Common myeloid progenitor, CD34-positive (primary cell): ENCODE results near the gene TMEM63B.

Experiments
- CTCF ChIA-PET: fragments of 350-600 bp; sonication (Branson Sonifier 250); formaldehyde crosslinking; loops from one replicate; lab custom pipeline; 2021; ENCODE audit warnings: antibody characterized with exemption; lab: Charles Lee
- POLR2A ChIA-PET: fragments of 350-600 bp; sonication (Branson Sonifier 250); formaldehyde crosslinking; loops from one replicate; lab custom pipeline; 2021; ENCODE audit warnings: antibody characterized with exemption; lab: Charles Lee
- DNase-seq, 3 donors: peaks; one replicate each; pipeline versions ENCODE4 v3.0.0 to v3.0.0-alpha.2; 2013
- H3K27ac ChIP-seq, 2 experiments: 1 replicate in 1 of 2; 2 replicates in 1 of 2; pipeline ENCODE4 v1.7.0; 2013; ENCODE audit warnings: inconsistent platforms in 2 of 2, low read length in 2 of 2, mild to moderate bottlenecking in 2 of 2, low read depth in 1 of 2, moderate library complexity in 1 of 2; ENCODE audit not compliant: severe bottlenecking in 2 of 2, insufficient read depth in 1 of 2, poor library complexity in 1 of 2
- H3K27me3 ChIP-seq, 5 experiments: replicated peaks in 2 of 5; 1 replicate in 3 of 5; 2 replicates in 2 of 5; pipeline versions ENCODE4 v1.6.1 to v1.7.0; 2013; ENCODE audit warnings: low read length in 4 of 5, mild to moderate bottlenecking in 2 of 5, moderate library complexity in 2 of 5, inconsistent platforms in 1 of 5; ENCODE audit not compliant: insufficient read depth in 5 of 5, control insufficient read depth in 4 of 5
- H3K36me3 ChIP-seq, 4 experiments: 1 replicate in 2 of 4; 2 replicates in 2 of 4; pipeline versions ENCODE4 v1.6.1 to v1.7.0; 2013; ENCODE audit warnings: low read length in 3 of 4, control low read depth in 1 of 4, mild to moderate bottlenecking in 1 of 4; ENCODE audit not compliant: control insufficient read depth in 4 of 4, insufficient read depth in 4 of 4
- H3K4me1 ChIP-seq, 4 experiments: 1 replicate in 3 of 4; 2 replicates in 1 of 4; pipeline versions ENCODE4 v1.6.1 to v1.7.1; 2013; ENCODE audit warnings: low read length in 3 of 4, mild to moderate bottlenecking in 3 of 4, control low read depth in 1 of 4, inconsistent platforms in 1 of 4, moderate library complexity in 1 of 4; ENCODE audit not compliant: control insufficient read depth in 4 of 4, insufficient read depth in 4 of 4; ENCODE audit errors: control extremely low read depth in 1 of 4
- H3K4me3 ChIP-seq, 7 experiments: 1 replicate in 4 of 7; 2 replicates in 3 of 7; pipeline versions ENCODE4 v1.5.1 to v1.7.0; 2013; ENCODE audit warnings: mild to moderate bottlenecking in 7 of 7, low read length in 6 of 7, moderate library complexity in 6 of 7, inconsistent platforms in 2 of 7, low read depth in 2 of 7, control low read depth in 1 of 7; ENCODE audit not compliant: insufficient read depth in 4 of 7, control insufficient read depth in 1 of 7; ENCODE audit errors: extremely low read depth in 1 of 7
- H3K9me3 ChIP-seq, 5 experiments: 1 replicate in 4 of 5; 2 replicates in 1 of 5; pipeline versions ENCODE4 v1.6.1 to v1.7.1; 2013; ENCODE audit warnings: low read length in 4 of 5, mild to moderate bottlenecking in 2 of 5, inconsistent platforms in 1 of 5, low read depth in 1 of 5, moderate library complexity in 1 of 5; ENCODE audit not compliant: control insufficient read depth in 4 of 5, insufficient read depth in 2 of 5; ENCODE audit errors: control extremely low read depth in 1 of 5
- WGBS: methylation state at CpG from one replicate; pipeline ENCODE4 v1.1.5; 2013; ENCODE audit not compliant: insufficient coverage; 5-methylcytosine and 5-hydroxymethylcytosine counted together

Gene TMEM63B

GRCh38 chr6:44156494-44157151 is 29.3 kb downstream of the TMEM63B start:
- peaks cover 0 to 12% (median 2%) of the 10 kb centered on the region in 4 experiments for H3K4me1 ChIP-seq
- H3K4me3 ChIP-seq = no peak overlapping the region

GRCh38 chr6:44157152-44157521 is 29.8 kb downstream of the TMEM63B start:
- CTCF ChIA-PET = interaction anchor here (0.7 to 1.8 kb wide), 8 partner anchors 9 to 148 kb away, joined by 3 to 8 read pairs (median 3); no protein-coding TSS in a partner anchor
- peaks cover 0 to 12% (median 0%) of the 10 kb centered on the region in 4 experiments for H3K4me1 ChIP-seq
- POLR2A ChIA-PET = interaction anchor here (0.5 to 1.0 kb wide), 2 partner anchors 90 to 348 kb away, joined by 3 read pairs; partner anchors contain the start of gene HSP90AB1
- 66% methylated on average over 3 of the region's 11 CpGs for WGBS
- H3K36me3 ChIP-seq = no peaks in the 10 kb centered on the region
- no peak overlapping the region for H3K4me3 ChIP-seq
- H3K27ac ChIP-seq = no peak overlapping the region
- DNase-seq = peak in 2 of 3 donors; percentile 60 to 64
- no peaks in the 10 kb centered on the region for H3K9me3 ChIP-seq
- no peaks in the 10 kb centered on the region for H3K27me3 ChIP-seq

More at GRCh38 chr6:44156494-44157151, 29.3 kb downstream of the TMEM63B start:
- 99% methylated on average over 7 of the region's 9 CpGs for WGBS
- Histone ChIP-seq H3K27ac (no peak overlapping the region), H3K9me3 (no peaks in the 10 kb centered on the region), H3K36me3 (no peaks in the 10 kb centered on the region), H3K27me3 (no peaks in the 10 kb centered on the region)
- DNase-seq = no peak
- ChIA-PET POLR2A (interaction anchor here (0.5 kb wide), 1 partner anchor 347 kb away, joined by 3 read pairs; no protein-coding TSS in a partner anchor), CTCF (interaction anchor here (0.9 to 4.2 kb wide), 5 partner anchors 20 to 149 kb away, joined by 3 to 51 read pairs (median 3); no protein-coding TSS in a partner anchor)

- no peak within 1 kb of the TSS for H3K27ac ChIP-seq
- H3K9me3 ChIP-seq = no peaks in the 10 kb centered on the region
- H3K4me1 ChIP-seq = peaks cover 0 to 12% (median 0%) of the 10 kb centered on the region in 4 experiments
- ChIA-PET POLR2A (no interaction called here), CTCF (interaction anchor here (0.9 to 1.8 kb wide), 4 partner anchors 13 to 93 kb away, joined by 3 to 4 read pairs (median 4); no protein-coding TSS in a partner anchor)
- WGBS = 83% methylated on average over 1 of the region's 5 CpGs
- H3K36me3 ChIP-seq = no peaks in the 10 kb centered on the region
- DNase-seq = no peak
- H3K27me3 ChIP-seq = no peaks in the 10 kb centered on the region
- no peak within 1 kb of the TSS for H3K4me3 ChIP-seq
These were observed 31.4 kb downstream of the TMEM63B start, which contains the start of gene CAPN11 for GRCh38 chr6:44158770-44159228. Gene CAPN11 (plus strand): TSS chr6:44158820. CDS start chr6:44158849, 29 bp downstream.

- ChIA-PET POLR2A (no interaction called here), CTCF (interaction anchor here (1.0 to 4.2 kb wide), 12 partner anchors 9 to 93 kb away, joined by 3 to 19 read pairs (median 5); no protein-coding TSS in a partner anchor)
- Histone ChIP-seq H3K36me3 (no peaks in the 10 kb centered on the region), H3K4me1 (peaks cover 0 to 17% (median 11%) of the 10 kb centered on the region in 4 experiments), H3K9me3 (no peaks in the 10 kb centered on the region), H3K27ac (no peak overlapping the region), H3K4me3 (no peak overlapping the region), H3K27me3 (no peaks in the 10 kb centered on the region)
- no peak for DNase-seq
- 94% methylated on average over 3 of the region's 8 CpGs for WGBS
These were observed 34.6 kb downstream of the TMEM63B start for GRCh38 chr6:44161997-44162338.

- H3K4me1 ChIP-seq = peaks cover 0 to 15% (median 12%) of the 10 kb centered on the region in 4 experiments
- H3K9me3 ChIP-seq = no peaks in the 10 kb centered on the region
- ChIA-PET CTCF (interaction anchor here (0.9 to 4.2 kb wide), 10 partner anchors 9 to 107 kb away, joined by 3 to 19 read pairs (median 3); partner anchors contain the start of gene TMEM151B), POLR2A (no interaction called here)
- no peaks in the 10 kb centered on the region for H3K36me3 ChIP-seq
- no peak overlapping the region for H3K27ac ChIP-seq
- DNase-seq = no peak
- H3K27me3 ChIP-seq = no peaks in the 10 kb centered on the region
- 98% methylated on average over 6 of the region's 8 CpGs for WGBS
- no peak overlapping the region for H3K4me3 ChIP-seq
These were observed 35.7 kb downstream of the TMEM63B start for GRCh38 chr6:44162876-44163625.

- H3K36me3 ChIP-seq = no peaks in the 10 kb centered on the region
- H3K9me3 ChIP-seq = no peaks in the 10 kb centered on the region
- H3K27ac ChIP-seq = no peak overlapping the region
- CTCF ChIA-PET = interaction anchor here (0.9 to 1.4 kb wide), 4 partner anchors 16 to 146 kb away, joined by 3 to 4 read pairs (median 4); no protein-coding TSS in a partner anchor
- H3K4me1 ChIP-seq = peaks cover 0 to 15% (median 12%) of the 10 kb centered on the region in 4 experiments
- POLR2A ChIA-PET = no interaction called here
- H3K27me3 ChIP-seq = no peaks in the 10 kb centered on the region
- DNase-seq = no peak
- 70% methylated on average over 6 of the region's 7 CpGs for WGBS
- no peak overlapping the region for H3K4me3 ChIP-seq
These were observed 38.8 kb downstream of the TMEM63B start for GRCh38 chr6:44166116-44166515.
